ENCODE measurements around the gene STON2.

DNA sequence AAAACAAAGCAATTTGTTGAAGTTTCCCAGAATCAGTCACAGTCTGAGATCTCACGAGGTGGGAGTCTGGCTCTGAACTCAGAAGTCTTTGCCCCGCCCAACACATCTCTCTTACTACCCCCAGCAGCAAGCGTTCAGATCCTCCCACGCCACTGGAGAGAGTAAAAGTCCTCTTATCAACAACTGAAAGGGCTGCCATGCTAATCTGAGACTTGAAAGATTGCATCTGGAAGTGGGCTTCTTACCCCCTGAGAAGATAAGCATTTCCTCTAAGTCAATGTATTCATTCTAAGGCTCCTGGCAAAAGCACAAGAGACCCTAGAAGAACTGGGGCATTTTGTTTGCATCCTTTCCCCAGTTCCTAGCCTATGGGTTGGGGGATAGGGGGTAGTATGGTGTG is 34.1 kb upstream of the STON2 start:
- TF ChIP-seq POLR2A (IDR thresholded peaks at IDR 0.05), result no peak
- TF ChIP-seq CTCF (IDR thresholded peaks at IDR 0.05), result no peak
- TF ChIP-seq EP300 (IDR thresholded peaks at IDR 0.05), result no peak

Data from ovary (tissue), 3 donors.